ENCODE results near the gene THOC5.
A peak's percentile ranks its signal among the peaks of the same experiment; 100 is the strongest.
"Not testable (repeated sequence)": the region's sequence is repeated elsewhere in the genome, so short reads cannot be mapped to it uniquely, and the experiment has no call there.

THOC5 gene

DNA sequence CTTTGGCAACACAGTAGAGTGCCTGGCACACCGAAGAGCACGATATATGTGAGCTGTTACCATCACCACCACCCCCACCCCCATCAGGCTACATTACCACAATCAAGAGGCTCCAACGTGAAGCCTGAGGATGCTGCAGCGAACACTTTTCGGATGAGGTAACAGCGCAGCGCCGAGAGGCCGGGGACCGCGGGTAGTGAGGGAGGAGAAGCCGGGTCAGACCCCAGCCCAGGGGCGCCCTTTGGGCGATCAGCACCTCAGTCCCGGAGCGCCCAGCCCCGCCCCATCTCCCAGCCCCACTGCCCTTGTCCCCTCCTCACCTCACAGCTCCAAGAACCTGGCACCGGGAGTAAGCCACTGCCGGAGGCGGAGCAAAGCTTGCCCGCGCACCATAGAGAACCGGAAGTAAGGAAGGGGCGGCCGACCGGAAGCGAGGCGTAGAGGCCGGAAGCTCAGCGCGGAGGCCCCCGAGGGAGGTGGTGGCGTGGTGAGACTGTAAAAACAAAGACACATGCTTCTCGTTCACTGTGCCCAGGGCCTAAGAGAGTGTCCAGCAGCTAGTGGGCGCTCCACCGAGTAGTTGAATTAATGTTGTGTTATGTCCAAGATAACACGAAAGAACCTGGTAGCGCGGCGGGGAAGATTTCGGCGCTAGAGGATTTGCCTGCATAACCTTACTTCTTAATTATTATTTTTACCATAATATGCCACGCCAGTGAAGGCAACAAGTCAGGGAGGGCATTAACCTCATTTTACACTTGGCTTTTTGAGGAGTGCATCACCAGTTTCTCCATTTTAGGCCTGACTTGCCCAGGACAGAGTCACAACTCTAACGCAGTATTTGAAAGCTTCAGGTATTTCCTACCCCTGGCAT, at the start of gene THOC5:
TSS of gene THOC5 (minus strand) at position 407 of the 874 bp plus-strand sequence. CDS start 4,610 bp downstream, outside the sequence.
- H4K20me1 ChIP-seq = peaks cover 0 to 19% (median 0%) of the 10 kb centered on the region in 11 experiments; a peak in 5 of 22 replicates
- TF ChIP-seq Cebpa-rat (IDR thresholded peaks at IDR 0.05) = no peak
- H3K27ac ChIP-seq = peak within 1 kb of the TSS; percentile 66 to 89 (median 82); a peak in 21 of 22 replicates
- H3K36me3 ChIP-seq = peaks cover 45 to 70% (median 62%) of the 10 kb centered on the region in 11 experiments
- H3K9ac ChIP-seq = peak within 1 kb of the TSS; percentile 79 to 90 (median 86)
- H3K4me1 ChIP-seq = peaks cover 9 to 20% (median 12%) of the 10 kb centered on the region in 10 experiments
- peaks cover 0 to 7% (median 3%) of the 10 kb centered on the region in 11 experiments; a peak in 6 of 22 replicates for H3K9me3 ChIP-seq (replicated peaks in 1 of 11)
- no peaks in the 10 kb centered on the region for H3K27me3 ChIP-seq
- peak within 1 kb of the TSS; percentile 72 to 96 (median 81) for H3K4me3 ChIP-seq
- peak within 1 kb of the TSS; percentile 78 to 93 (median 87) for H3K4me2 ChIP-seq

DNA sequence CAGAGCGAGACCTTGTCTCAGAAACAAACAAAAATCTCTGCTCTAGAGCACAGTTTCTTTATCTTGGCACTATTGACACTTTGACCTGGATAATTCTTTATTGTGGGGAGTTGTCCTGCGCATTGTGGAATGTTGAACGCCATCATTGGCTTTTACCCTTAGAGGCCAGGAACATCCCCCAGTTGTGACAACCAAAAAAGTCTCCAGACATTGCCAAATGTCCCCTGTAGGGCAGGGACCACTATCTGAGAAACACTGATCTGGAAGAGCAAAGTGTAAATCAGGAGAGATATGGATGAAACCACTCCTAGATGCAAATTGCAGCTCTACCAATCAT, 45.1 kb upstream of the THOC5 start:
- Histone ChIP-seq H3K9me3 (replicated peaks in 1 of 11) (peaks cover 9 to 18% (median 13%) of the 10 kb centered on the region in 11 experiments; a peak in 16 of 22 replicates), H3K4me1 (peaks cover 0 to 7% (median 6%) of the 10 kb centered on the region in 10 experiments; a peak in 11 of 20 replicates), H3K27ac (no peak overlapping the region), H3K36me3 (no peaks in the 10 kb centered on the region), H3K4me2 (no peak overlapping the region), H3K4me3 (no peak overlapping the region), H3K9ac (no peak overlapping the region), H3K27me3 (no peaks in the 10 kb centered on the region), H4K20me1 (no peaks in the 10 kb centered on the region; a peak in 1 of 22 replicates)
- TF ChIP-seq Cebpa-rat (IDR thresholded peaks at IDR 0.05) = no peak

GRCh38 chr22:29597871-29598683, 44.5 kb upstream of the THOC5 start:
- H4K20me1 ChIP-seq, H3K36me3 ChIP-seq, H3K27ac ChIP-seq, H3K4me3 ChIP-seq, H3K27me3 ChIP-seq, H3K4me2 ChIP-seq, H3K4me1 ChIP-seq, H3K9ac ChIP-seq: not testable (repeated sequence)
- H3K9me3 ChIP-seq (replicated peaks in 1 of 11) = peaks cover 9 to 18% (median 13%) of the 10 kb centered on the region in 11 experiments; a peak in 16 of 22 replicates

GRCh38 chr22:29596408-29596807, 42.9 kb upstream of the THOC5 start:
- Histone ChIP-seq H3K4me2 (no peak overlapping the region), H3K9ac (no peak overlapping the region), H3K36me3 (no peaks in the 10 kb centered on the region), H3K27me3 (no peaks in the 10 kb centered on the region), H3K4me3 (no peak overlapping the region), H3K27ac (no peak overlapping the region), H3K4me1 (no peaks in the 10 kb centered on the region), H4K20me1 (no peaks in the 10 kb centered on the region), H3K9me3 (replicated peaks in 1 of 11) (peaks cover 9 to 18% (median 13%) of the 10 kb centered on the region in 11 experiments; a peak in 16 of 22 replicates)
- no peak for TF ChIP-seq Cebpa-rat (IDR thresholded peaks at IDR 0.05)

DNA sequence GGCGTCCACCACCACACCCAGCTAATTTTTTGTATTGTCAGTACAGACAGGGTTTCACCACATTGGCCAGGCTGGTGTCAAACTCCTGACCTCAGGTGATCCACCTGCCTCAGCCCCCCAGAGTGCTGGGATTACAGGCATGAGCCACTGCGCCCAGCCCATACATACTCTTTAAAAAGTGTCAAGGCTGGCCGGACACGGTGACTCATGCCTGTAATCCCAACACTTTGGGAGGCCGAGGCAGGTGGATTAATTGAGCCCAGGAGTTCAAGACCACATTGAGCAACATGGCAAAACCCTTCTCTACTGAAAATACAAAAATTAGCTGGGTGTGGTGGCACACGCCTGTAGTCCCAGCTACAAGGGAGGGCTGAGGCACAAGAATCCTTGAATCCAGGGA, 40.9 kb upstream of the THOC5 start:
- not testable (repeated sequence) for H3K36me3 ChIP-seq, H3K27me3 ChIP-seq, H3K4me1 ChIP-seq, H3K4me3 ChIP-seq, H4K20me1 ChIP-seq, H3K27ac ChIP-seq, H3K9ac ChIP-seq, H3K4me2 ChIP-seq
- peaks cover 9 to 18% (median 13%) of the 10 kb centered on the region in 11 experiments; a peak in 16 of 22 replicates for H3K9me3 ChIP-seq (replicated peaks in 1 of 11)

DNA sequence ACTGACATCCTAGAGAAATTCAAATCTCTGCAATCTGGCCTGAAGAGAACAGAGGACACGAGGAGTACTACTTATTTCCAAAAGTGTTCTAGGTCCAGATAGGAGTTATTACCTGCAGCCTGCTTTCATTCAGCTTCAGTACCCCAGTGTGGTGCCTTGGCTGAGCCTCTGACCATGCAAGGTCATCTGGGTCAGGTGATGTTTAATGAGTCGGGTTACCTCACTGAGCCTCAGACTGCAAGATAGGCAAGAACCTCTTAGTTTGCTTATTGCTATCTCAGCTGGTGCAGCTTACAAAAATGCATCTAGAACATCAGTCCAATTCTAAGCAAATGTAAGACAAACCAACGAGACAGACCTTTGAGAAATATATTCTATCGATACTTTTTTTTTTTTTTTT, 40.4 kb upstream of the THOC5 start:
- no peak for TF ChIP-seq Cebpa-rat (IDR thresholded peaks at IDR 0.05)
- no peak overlapping the region for H3K4me2 ChIP-seq
- H3K36me3 ChIP-seq = no peaks in the 10 kb centered on the region
- H3K27ac ChIP-seq = no peak overlapping the region
- H3K9ac ChIP-seq = no peak overlapping the region
- H3K4me1 ChIP-seq = 0 out of 20 replicates have a peak, but pooled peaks cover 0 to 3% (median 0%) of the 10 kb centered on the region in 10 experiments
- no peaks in the 10 kb centered on the region for H3K27me3 ChIP-seq
- H3K9me3 ChIP-seq (replicated peaks in 1 of 11) = peaks cover 9 to 18% (median 13%) of the 10 kb centered on the region in 11 experiments; a peak in 16 of 22 replicates
- no peak overlapping the region for H3K4me3 ChIP-seq
- no peaks in the 10 kb centered on the region for H4K20me1 ChIP-seq

DNA sequence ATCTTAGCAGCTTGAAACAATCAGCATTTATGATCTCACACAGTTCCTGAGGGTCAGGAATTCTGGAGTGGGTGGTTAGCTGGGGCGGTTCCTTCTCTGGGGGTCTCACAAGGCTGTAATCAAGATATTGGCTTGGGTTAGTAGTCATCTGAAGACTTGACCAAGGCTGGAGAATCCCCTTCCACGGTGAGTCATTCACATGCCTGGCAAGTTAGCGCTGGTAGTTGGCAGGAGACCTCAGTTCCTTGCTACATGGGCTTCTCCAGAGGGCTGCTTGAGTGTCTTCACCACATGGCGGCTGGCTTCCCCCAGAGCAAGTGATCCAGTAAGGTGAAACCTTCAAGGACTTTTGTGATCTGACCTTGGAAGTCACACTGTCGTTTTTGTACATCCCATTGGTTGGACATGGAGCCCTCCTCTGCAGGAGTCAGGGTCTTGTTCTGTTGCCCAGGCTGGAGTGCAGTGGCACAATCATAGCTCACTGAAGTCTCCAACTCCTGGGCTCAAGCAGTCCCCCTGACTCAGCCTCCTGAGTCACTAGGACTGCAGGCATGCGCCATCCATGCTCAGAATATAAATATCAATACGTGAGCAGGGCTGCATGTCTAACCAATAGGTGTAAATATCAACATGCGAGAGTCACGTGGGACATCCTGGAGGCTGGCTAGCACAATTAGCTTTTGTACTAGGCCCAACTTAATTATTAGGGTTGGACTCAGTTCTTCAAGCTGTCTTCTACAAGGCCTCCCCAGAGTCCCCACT, 34.6 kb upstream of the THOC5 start:
- no peak for TF ChIP-seq Cebpa-rat (IDR thresholded peaks at IDR 0.05)
- Histone ChIP-seq H3K4me2 (no peak overlapping the region), H3K27ac (no peak overlapping the region)

GRCh38 chr22:29586193-29586705, 32.7 kb upstream of the THOC5 start:
- H3K27me3 ChIP-seq; H3K9ac ChIP-seq; H3K36me3 ChIP-seq; H3K27ac ChIP-seq; H3K9me3 ChIP-seq (replicated peaks in 1 of 11); H4K20me1 ChIP-seq; H3K4me2 ChIP-seq; H3K4me3 ChIP-seq: not testable (repeated sequence)
- H3K4me1 ChIP-seq = peaks cover 4 to 12% (median 6%) of the 10 kb centered on the region in 10 experiments; a peak in 18 of 20 replicates

More for the DNA sequence above, 34.6 kb upstream of the THOC5 start:
- no peaks in the 10 kb centered on the region for H3K9me3 ChIP-seq (replicated peaks in 1 of 11)
- H3K9ac ChIP-seq = no peak overlapping the region
- H3K4me1 ChIP-seq = 0 out of 20 replicates have a peak, but pooled peaks cover 0 to 3% (median 0%) of the 10 kb centered on the region in 10 experiments
- no peaks in the 10 kb centered on the region for H3K27me3 ChIP-seq
- no peaks in the 10 kb centered on the region for H3K36me3 ChIP-seq
- H4K20me1 ChIP-seq = no peaks in the 10 kb centered on the region
- no peak overlapping the region for H3K4me3 ChIP-seq

Data from BLaER1 treated with 17β-estradiol and CSF1 and Interleukin-3, amounts not matched to agents 10 nM and 100 nM (cell line).